Measurements from ENCODE around the gene SPI1. TPM values are rescaled to one million over a fixed set of nuclear protein-coding genes. Genes with fewer than 3 reads are reported as not detected.
"Not testable (repeated sequence)": the region's sequence is repeated elsewhere in the genome, so short reads cannot be mapped to it uniquely, and the experiment has no call there.

The SPI1 gene
- total RNA-seq, 2 experiments from 2014 or later: not detected

- Mint-ChIP-seq H3K4me1 (ENCODE audit: low read depth) (no peaks in the 10 kb centered on the region), H3K27ac (no peak overlapping the region), H3K27me3 (ENCODE audit: low read depth) (no peaks in the 10 kb centered on the region), H3K4me3 (no peak overlapping the region), H3K36me3 (ENCODE audit: low read depth) (peaks cover 3% of the 10 kb centered on the region), H3K9me3 (no peaks in the 10 kb centered on the region)
- intact Hi-C loops (cut with micrococcal nuclease): no loop called here
- no peak for DNase-seq
- CTCF ChIA-PET: no interaction called here
These were observed 49.6 kb downstream of the SPI1 start for GRCh38 chr11:47328449-47329390.

DNA sequence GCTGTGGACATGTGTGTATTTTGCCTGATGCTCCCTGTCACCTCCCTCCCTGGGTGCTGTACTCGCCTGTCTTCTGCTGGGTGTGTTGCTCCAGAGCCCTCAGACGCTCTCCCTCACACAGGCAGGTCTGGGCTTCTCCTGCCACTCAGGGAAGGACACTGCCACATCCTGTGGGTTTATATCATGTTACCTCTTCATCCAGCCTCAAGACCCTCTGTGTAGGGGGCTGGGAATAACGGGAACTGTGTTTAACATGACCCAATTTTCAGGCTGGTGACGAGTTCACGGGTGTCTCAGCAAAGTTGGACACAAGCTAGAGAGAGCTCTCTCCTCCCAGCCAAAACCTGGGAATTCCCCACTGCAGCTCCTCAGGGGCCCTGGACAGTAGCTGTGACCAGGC lies 50.4 kb downstream of the SPI1 start:
- intact Hi-C loops (cut with micrococcal nuclease): no loop called here
- DNase-seq: no peak
- peaks cover 5% of the 10 kb centered on the region for H3K36me3 Mint-ChIP-seq (ENCODE audit: low read depth)
- H3K4me1 Mint-ChIP-seq (ENCODE audit: low read depth): no peaks in the 10 kb centered on the region
- H3K27me3 Mint-ChIP-seq (ENCODE audit: low read depth): no peaks in the 10 kb centered on the region
- no peak overlapping the region for H3K27ac Mint-ChIP-seq
- no peak overlapping the region for H3K4me3 Mint-ChIP-seq
- CTCF ChIA-PET: no interaction called here
- no peaks in the 10 kb centered on the region for H3K9me3 Mint-ChIP-seq

GRCh38 chr11:47327025-47327424 lies 51.3 kb downstream of the SPI1 start:
- Mint-ChIP-seq H3K27me3 (ENCODE audit: low read depth) (no peaks in the 10 kb centered on the region), H3K9me3 (no peaks in the 10 kb centered on the region), H3K4me1 (ENCODE audit: low read depth) (no peaks in the 10 kb centered on the region), H3K4me3 (no peak overlapping the region), H3K36me3 (ENCODE audit: low read depth) (peaks cover 5% of the 10 kb centered on the region), H3K27ac (no peak overlapping the region)
- no peak for DNase-seq
- CTCF ChIA-PET: interaction anchor here (0.5 kb wide), 1 partner anchor 278 kb away, joined by 3 read pairs; no protein-coding TSS in a partner anchor
- intact Hi-C loops (cut with micrococcal nuclease): no loop called here

DNA sequence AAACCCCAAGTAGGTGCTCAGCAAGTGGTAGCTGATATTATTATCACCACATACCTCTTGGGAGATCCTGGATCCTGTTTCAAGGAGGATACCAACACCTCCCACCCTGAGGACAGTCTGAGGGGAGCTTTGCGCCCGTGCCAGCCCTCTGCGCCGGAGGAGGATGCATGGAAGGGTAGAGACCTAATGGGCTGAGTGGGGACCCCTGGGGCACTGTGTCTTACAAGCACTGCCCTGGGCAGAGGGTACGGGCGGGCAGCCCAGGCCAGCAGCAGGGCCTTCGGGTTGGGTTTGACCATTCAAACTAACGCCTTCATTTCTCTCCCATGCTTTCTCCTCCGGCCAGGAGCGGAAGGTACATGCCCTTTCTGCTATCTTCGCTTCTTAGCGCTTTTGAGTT lies 52.1 kb downstream of the SPI1 start:
- no peak overlapping the region for H3K27ac Mint-ChIP-seq
- H3K4me3 Mint-ChIP-seq: no peak overlapping the region
- CTCF ChIA-PET: no interaction called here
- intact Hi-C loops (cut with micrococcal nuclease): no loop called here
- DNase-seq: no peak
- H3K27me3 Mint-ChIP-seq (ENCODE audit: low read depth): no peaks in the 10 kb centered on the region
- no peaks in the 10 kb centered on the region for H3K9me3 Mint-ChIP-seq
- H3K4me1 Mint-ChIP-seq (ENCODE audit: low read depth): no peaks in the 10 kb centered on the region
- H3K36me3 Mint-ChIP-seq (ENCODE audit: low read depth): peaks cover 8% of the 10 kb centered on the region

GRCh38 chr11:47325271-47326041 lies 52.9 kb downstream of the SPI1 start:
- Mint-ChIP-seq H3K4me3 (no peak overlapping the region), H3K4me1 (ENCODE audit: low read depth) (no peaks in the 10 kb centered on the region), H3K9me3 (no peaks in the 10 kb centered on the region), H3K36me3 (ENCODE audit: low read depth) (peaks cover 8% of the 10 kb centered on the region), H3K27me3 (ENCODE audit: low read depth) (no peaks in the 10 kb centered on the region), H3K27ac (no peak overlapping the region)
- DNase-seq: no peak
- CTCF ChIA-PET: no interaction called here
- intact Hi-C loops (cut with micrococcal nuclease): no loop called here

DNA sequence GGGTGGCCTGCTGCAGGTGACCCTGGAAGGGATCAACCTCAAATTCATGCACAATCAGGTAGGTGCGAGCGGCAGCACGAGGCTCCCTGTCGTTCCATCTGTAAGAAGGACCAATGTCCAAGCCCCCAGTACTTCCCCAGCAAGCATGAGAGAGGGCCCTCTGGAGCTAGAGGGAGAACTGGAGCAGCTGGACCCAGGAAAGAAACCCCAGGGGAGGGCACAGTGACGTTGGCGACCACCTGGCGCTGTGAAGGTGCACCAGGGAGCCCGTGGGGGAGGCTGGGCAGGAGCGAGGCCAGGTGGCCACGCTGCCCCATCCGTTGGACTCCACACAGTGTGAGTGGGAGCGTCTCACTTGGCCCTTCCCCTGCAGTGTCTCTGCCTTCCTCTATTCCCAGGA lies 53.8 kb downstream of the SPI1 start:
- no peaks in the 10 kb centered on the region for H3K4me1 Mint-ChIP-seq (ENCODE audit: low read depth)
- H3K4me3 Mint-ChIP-seq: no peak overlapping the region
- DNase-seq: no peak
- intact Hi-C loops (cut with micrococcal nuclease): no loop called here
- peaks cover 8% of the 10 kb centered on the region for H3K36me3 Mint-ChIP-seq (ENCODE audit: low read depth)
- no peaks in the 10 kb centered on the region for H3K27me3 Mint-ChIP-seq (ENCODE audit: low read depth)
- CTCF ChIA-PET: no interaction called here
- no peaks in the 10 kb centered on the region for H3K9me3 Mint-ChIP-seq
- no peak overlapping the region for H3K27ac Mint-ChIP-seq

- intact Hi-C loops (cut with micrococcal nuclease): no loop called here
- H3K4me1 Mint-ChIP-seq (ENCODE audit: low read depth): peaks cover 4% of the 10 kb centered on the region
- peaks cover 18% of the 10 kb centered on the region for H3K36me3 Mint-ChIP-seq (ENCODE audit: low read depth)
- no peaks in the 10 kb centered on the region for H3K27me3 Mint-ChIP-seq (ENCODE audit: low read depth)
- no peak for DNase-seq
- H3K9me3 Mint-ChIP-seq: no peaks in the 10 kb centered on the region
- CTCF ChIA-PET: no interaction called here
- H3K27ac Mint-ChIP-seq: no peak overlapping the region
- no peak overlapping the region for H3K4me3 Mint-ChIP-seq
These were observed 60.2 kb downstream of the SPI1 start for GRCh38 chr11:47318166-47318565.

DNA sequence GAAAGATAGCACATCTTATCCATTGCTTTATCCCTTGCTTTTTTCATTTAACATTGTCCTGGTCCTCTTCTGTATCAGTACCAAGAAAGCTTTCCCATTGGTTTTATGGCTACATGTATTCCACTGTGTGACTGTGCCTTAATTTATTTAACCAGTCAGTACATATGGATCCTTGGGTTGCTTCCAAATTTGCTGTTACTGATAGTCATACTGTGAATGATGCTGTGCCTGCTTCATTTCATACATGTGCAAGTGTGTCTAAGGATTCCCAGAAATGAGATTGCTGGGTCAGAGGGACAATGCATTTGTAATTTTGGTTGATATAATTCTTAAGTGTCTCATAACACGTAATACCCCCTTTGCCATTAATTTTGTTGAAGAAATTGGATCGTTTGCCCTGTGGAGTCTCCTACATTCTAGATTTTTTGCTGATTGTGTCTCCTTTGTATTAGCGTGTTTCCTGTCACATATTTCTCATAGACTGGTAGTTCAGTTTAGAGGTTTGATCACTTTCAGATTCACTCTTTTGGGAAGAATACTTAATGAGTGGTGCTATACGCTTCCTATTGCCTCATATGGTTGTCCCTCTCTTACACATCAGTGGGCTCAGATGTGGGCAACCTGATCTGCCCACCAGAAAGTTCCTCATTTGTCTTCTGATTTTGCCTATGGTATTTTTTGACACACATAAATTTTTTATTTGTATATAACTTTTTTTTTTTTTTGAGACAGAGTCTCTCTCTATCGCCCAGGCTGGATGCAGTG lies 61.1 kb downstream of the SPI1 start:
- CTCF ChIA-PET: interaction anchor here (1.3 kb wide), 1 partner anchor 13 kb away, joined by 3 read pairs; no protein-coding TSS in a partner anchor
- Mint-ChIP-seq H3K27me3 (ENCODE audit: low read depth) (no peaks in the 10 kb centered on the region), H3K9me3 (no peaks in the 10 kb centered on the region), H3K4me3 (no peak overlapping the region), H3K27ac (no peak overlapping the region), H3K36me3 (ENCODE audit: low read depth) (peaks cover 19% of the 10 kb centered on the region), H3K4me1 (ENCODE audit: low read depth) (peaks cover 4% of the 10 kb centered on the region)
- intact Hi-C loops (cut with micrococcal nuclease): no loop called here
- no peak for DNase-seq

DNA sequence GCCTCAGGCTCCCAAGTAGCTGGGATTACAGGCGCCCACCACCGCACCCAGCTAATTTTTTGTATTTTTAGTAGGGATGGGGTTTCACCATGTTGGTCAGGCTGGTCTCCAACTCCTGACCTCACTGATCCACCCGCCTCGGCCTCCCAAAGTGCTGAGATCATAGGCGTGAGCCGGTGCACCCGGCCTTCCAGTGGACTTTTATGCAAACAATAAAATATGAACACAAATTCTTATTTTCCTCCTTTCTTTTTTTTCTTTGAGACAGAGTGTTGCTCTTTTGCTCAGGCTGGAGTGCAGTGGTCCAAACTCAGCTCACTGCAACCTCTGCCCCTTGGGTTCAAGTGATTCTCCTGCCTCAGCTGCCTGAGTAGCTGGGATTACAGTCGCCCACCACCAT lies 61.8 kb downstream of the SPI1 start:
- H3K4me1 Mint-ChIP-seq (ENCODE audit: low read depth); H3K9me3 Mint-ChIP-seq; H3K4me3 Mint-ChIP-seq; DNase-seq; intact Hi-C loops (cut with micrococcal nuclease); H3K27me3 Mint-ChIP-seq (ENCODE audit: low read depth); H3K27ac Mint-ChIP-seq: not testable (repeated sequence)
- H3K36me3 Mint-ChIP-seq (ENCODE audit: low read depth): peaks cover 20% of the 10 kb centered on the region
- CTCF ChIA-PET: interaction anchor here (1.3 kb wide), 1 partner anchor 12 kb away, joined by 3 read pairs; no protein-coding TSS in a partner anchor

GRCh38 chr11:47314992-47315391 lies 63.4 kb downstream of the SPI1 start:
- DNase-seq: no peak
- Mint-ChIP-seq H3K36me3 (ENCODE audit: low read depth) (peaks cover 21% of the 10 kb centered on the region), H3K27me3 (ENCODE audit: low read depth) (no peaks in the 10 kb centered on the region), H3K27ac (no peak overlapping the region), H3K4me3 (no peak overlapping the region), H3K9me3 (no peaks in the 10 kb centered on the region), H3K4me1 (ENCODE audit: low read depth) (peaks cover 4% of the 10 kb centered on the region)
- intact Hi-C loops (cut with micrococcal nuclease): no loop called here
- CTCF ChIA-PET: no interaction called here

GRCh38 chr11:47308050-47308823 lies 70.1 kb downstream of the SPI1 start:
- no peak for DNase-seq
- H3K4me3 Mint-ChIP-seq: no peak overlapping the region
- no peaks in the 10 kb centered on the region for H3K9me3 Mint-ChIP-seq
- no peaks in the 10 kb centered on the region for H3K27me3 Mint-ChIP-seq (ENCODE audit: low read depth)
- intact Hi-C loops (cut with micrococcal nuclease): no loop called here
- H3K27ac Mint-ChIP-seq: no peak overlapping the region
- CTCF ChIA-PET: no interaction called here
- H3K4me1 Mint-ChIP-seq (ENCODE audit: low read depth): peaks cover 5% of the 10 kb centered on the region
- H3K36me3 Mint-ChIP-seq (ENCODE audit: low read depth): peaks cover 32% of the 10 kb centered on the region

GRCh38 chr11:47306484-47306844 lies 71.9 kb downstream of the SPI1 start:
- no peak overlapping the region for H3K27ac Mint-ChIP-seq
- peaks cover 11% of the 10 kb centered on the region for H3K4me1 Mint-ChIP-seq (ENCODE audit: low read depth)
- intact Hi-C loops (cut with micrococcal nuclease): no loop called here
- H3K27me3 Mint-ChIP-seq (ENCODE audit: low read depth): no peaks in the 10 kb centered on the region
- peaks cover 43% of the 10 kb centered on the region for H3K36me3 Mint-ChIP-seq (ENCODE audit: low read depth)
- CTCF ChIA-PET: interaction anchor here (0.6 kb wide), 2 partner anchors 91 to 260 kb away, joined by 3 to 5 read pairs; no protein-coding TSS in a partner anchor
- H3K4me3 Mint-ChIP-seq: no peak overlapping the region
- peaks cover 6% of the 10 kb centered on the region for H3K9me3 Mint-ChIP-seq
- no peak for DNase-seq
